DMS153 treated with DMSO at 0.1 percent for 48 hours (cell line): Measurements from ENCODE around the gene GP1BB.

Experiments
- DNase-seq: peaks from one replicate; lab custom pipeline; 2025; ENCODE audit not compliant: unreplicated experiment; lab: John Stamatoyannopoulos, UW

Gene GP1BB

DNA sequence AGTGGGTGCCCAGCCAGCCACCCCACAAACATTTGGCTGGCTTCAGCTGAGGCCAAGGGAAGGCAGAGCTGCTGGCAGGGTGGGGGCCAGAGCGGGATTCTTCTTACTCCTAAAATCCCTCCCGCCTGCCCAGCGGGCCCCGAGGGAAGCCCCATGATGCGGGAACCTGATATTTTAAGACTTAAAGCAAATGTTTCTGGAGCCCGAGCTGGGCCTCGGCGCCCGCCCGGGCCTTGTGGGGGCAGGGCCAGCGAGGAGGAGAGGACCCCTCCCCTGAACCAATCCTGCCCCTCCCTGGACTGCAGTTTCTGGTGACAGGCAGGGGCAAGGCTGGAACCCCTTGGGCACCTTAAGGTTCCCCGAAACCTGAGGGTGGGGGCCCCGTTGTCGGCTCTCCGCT, 17.2 kb downstream of the GP1BB start:
- DNase-seq, result no peak

- DNase-seq, result no peak
Measured at GRCh38 chr22:19741053-19741452, 17.7 kb downstream of the GP1BB start.

- no peak for DNase-seq
Measured at GRCh38 chr22:19742160-19743066, 19.1 kb downstream of the GP1BB start.

GRCh38 chr22:19743081-19743480, 19.7 kb downstream of the GP1BB start:
- no peak for DNase-seq

DNA sequence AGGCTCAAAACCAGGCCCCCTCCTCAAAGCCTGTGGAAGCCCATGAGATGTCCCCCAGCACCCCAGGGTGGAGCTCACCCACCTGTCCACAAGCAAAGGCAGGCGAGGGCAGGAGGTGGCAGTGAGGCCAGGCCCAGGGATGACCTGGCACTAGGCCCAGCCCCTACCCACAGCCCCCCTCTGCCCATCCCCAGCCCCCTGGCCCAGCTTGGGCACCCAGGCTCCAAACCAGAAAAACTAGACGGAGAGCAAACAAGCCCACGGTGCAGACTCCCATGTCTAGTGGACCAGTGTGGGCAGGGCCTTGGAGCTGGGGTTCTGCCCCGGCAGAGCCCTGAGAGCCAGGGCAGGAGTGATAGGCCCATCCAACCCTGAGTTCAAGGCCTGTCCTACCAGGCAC, 20.3 kb downstream of the GP1BB start:
- DNase-seq, result no peak

GRCh38 chr22:19744350-19745006, 21.1 kb downstream of the GP1BB start:
- no peak for DNase-seq

GRCh38 chr22:19745155-19746101, 22.1 kb downstream of the GP1BB start:
- no peak for DNase-seq

GRCh38 chr22:19746726-19747125, 23.4 kb downstream of the GP1BB start:
- DNase-seq, result no peak

- no peak for DNase-seq
Measured at GRCh38 chr22:19747551-19747950, 24.2 kb downstream of the GP1BB start.

- no peak for DNase-seq
Measured at GRCh38 chr22:19748139-19748538, 24.8 kb downstream of the GP1BB start.

GRCh38 chr22:19748991-19749664, 25.8 kb downstream of the GP1BB start:
- DNase-seq, result no peak

DNA sequence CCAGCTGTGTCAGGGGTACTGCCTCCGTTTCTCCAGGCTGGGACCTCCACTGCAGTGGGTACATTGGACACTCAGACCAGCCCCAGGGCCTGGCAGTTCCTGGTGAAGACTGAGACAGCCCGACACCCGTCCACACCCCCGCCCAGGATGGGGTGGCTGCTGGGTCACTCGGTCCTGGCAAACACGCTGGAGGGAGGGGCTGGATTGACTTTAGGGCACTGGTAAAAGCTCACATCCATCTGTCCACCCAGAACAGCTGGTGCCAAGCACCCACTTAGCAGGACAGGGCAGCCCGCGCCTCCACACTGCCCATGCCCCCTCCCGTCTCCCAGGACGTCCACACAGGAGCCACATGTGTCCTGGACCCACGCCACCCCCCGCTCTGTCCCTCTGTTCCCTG, 26.5 kb downstream of the GP1BB start:
- no peak for DNase-seq

GRCh38 chr22:19750507-19751490, 27.5 kb downstream of the GP1BB start:
- DNase-seq, result no peak

DNA sequence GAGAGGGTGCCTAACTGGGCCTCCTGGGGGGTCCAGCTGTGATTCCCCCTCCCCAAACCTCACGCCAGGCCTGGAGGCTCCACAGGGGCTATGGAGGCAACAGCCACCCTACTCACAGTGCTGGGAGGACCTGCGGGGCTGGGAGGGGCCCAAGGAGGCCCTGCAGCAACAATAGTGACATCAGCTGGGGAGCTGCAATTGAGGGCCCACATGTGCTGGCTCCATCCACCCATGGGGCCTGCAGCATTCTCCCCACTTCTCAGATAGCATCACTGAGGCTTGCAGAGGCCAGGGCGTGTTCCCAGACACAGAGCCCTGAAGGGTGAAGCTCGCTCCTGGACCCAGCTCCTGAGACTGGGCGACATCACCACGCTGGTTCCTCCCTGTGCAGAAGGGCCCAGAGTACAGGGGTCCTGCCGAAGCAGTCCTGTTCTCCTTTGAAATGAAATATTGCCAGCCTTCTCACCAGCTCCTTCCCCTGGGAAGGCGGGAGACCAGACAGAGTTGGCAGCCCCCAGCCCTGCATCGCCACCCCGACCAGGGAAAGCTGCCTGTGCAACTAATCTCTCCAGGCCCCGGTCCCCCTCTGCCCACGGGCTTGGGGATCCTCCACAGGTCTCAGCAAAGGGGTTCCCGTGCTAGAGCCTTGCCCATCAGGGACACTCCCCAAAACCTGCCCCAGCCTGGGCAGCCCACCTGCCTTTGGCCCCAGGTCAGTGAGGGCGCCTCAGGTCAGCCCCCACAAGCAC, 28.3 kb downstream of the GP1BB start:
- no peak for DNase-seq

DNA sequence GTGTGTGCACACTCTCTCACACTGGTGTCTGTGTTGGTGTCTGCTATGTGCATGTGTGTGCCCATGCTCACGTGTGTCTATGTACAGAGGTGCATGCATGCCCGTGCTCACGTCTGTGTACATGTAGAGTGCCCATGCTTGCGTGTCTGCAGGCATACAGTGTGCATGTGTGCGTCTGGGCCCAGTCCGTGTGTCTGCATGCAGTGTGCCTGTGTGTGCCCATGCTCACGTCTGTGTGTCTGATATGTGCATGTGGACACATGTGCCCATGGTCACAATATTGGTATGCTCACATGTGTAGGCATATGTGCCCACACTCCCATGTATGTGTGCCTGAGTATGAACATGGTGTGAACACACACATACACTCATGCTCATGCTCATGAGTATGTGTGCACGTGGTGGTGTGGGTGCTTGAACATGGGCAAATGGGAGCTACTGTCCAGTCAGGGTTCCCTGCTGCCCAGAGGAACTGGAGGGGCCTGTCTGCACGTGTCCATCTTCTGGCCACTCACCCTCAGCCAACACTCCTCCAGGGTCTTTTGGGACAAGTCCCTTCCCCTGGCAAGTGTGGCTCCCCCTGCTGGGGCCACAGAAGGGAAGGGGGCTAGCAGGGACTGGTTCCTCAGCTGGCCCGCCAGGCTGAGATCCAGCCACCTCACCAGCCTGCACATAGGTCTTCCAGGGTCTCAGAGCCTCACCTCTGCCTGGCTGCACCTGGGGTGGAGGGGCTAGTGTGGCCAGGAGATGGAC, 29.9 kb downstream of the GP1BB start:
- no peak for DNase-seq

DNA sequence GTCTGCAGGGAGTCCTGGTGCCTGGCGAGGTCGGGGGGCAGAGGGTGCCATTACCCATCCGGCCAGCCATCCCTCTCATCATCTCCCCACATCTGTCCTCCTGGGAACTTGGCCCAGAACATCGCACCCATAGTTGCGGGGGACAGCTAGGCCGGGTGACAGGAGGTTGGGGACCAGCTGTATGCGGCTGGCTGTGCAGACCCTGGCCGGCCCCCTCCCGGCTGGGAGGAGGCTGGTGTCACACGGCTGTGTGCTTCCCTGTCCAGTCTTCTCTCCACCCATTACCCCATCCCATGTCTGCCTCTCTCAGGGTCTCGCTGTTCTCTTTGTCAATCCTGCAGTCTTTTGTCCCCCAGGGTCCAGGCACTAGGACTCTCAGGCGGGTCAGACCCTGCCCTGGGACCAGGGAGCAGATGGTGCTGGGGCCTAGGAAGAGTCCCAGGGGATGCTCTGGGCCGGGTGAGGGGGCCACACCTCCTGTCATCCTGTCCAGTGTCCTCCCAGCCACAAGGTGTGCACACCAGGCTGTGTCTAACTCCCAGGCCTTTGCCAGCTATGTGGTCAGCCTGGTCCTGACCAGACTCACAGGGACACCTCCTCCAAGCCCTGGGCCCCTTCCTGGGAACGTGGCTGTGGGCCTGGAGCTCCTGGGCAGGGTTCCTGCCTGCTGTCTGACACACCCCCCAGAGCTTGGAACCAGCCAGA, 30.8 kb downstream of the GP1BB start:
- no peak for DNase-seq

GRCh38 chr22:19754701-19755144, 31.4 kb downstream of the GP1BB start:
- DNase-seq, result no peak
